C4-2B (cell line): Measurements from ENCODE around the gene COL4A1.

ENCODE experiments used
- H3K27ac ChIP-seq: fragments of 450-650 bp; 2 replicates; pipeline ENCODE4 v1.5.1; 2017
- CTCF ChIP-seq: fragments of 450-650 bp; conservative IDR thresholded peaks from 2 replicates; pipeline ENCODE4 v1.5.1; 2017; ENCODE audit warnings: mild to moderate bottlenecking
- ZFX ChIP-seq: fragments of 450-650 bp; IDR thresholded peaks from 2 replicates; pipeline ENCODE4 v1.6.1; 2017

COL4A1 gene

DNA sequence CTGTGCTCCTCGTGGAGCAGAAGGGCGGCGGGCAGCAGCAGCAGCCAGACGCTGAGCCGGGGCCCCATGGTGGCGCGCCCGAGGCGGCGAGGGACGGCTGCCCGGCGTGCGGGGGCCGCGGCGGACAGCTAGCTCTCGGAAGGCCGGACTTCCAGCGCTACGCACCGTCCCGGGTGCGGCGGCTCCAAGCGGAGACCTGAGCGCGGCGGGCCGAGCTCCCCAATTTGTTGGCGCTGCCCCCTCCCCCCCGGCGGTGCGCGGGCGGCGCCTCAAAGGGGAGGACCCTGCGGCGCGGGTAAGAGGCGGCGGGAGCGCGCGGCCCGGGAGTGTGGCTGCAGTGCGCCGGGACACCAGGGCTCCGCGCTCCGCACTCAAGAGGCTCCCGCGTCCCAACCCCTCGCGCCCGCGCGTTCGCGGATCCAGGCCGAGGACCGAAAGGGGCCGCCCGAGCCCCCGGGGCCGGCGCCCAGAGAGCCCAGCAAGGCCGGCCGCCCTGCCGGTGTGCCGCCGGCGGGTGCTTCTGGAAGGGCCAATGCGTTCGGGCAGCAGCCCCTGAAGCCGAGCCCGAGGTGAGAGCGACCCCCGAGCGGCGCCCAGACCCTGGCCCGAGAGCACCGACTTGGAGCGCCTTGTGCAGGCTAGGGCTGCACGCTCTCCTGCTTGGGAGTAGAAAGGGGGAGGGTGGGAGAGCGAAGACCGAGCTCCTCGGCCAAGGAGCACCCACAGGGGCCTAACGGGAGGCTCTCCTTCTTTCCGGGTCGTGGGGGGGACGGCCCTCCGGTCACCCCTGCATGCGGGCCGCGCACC, at the start of gene COL4A1, which contains the start of gene COL4A2:
TSS of gene COL4A1 (minus strand) at position 198 of the 807 bp plus-strand sequence. CDS start at position 68, 130 bp downstream.
TSS of gene COL4A2 (plus strand) at position 325 of the 807 bp plus-strand sequence. CDS start 620 bp downstream, outside the sequence.
- H3K27ac ChIP-seq, result no peak within 1 kb of the TSS
- TF ChIP-seq CTCF (no peak), ZFX (no peak)

- H3K27ac ChIP-seq, result no peak overlapping the region
- TF ChIP-seq ZFX (no peak), CTCF (no peak)
Observed at GRCh38 chr13:110356362-110356761, 49.4 kb upstream of the COL4A1 start.

DNA sequence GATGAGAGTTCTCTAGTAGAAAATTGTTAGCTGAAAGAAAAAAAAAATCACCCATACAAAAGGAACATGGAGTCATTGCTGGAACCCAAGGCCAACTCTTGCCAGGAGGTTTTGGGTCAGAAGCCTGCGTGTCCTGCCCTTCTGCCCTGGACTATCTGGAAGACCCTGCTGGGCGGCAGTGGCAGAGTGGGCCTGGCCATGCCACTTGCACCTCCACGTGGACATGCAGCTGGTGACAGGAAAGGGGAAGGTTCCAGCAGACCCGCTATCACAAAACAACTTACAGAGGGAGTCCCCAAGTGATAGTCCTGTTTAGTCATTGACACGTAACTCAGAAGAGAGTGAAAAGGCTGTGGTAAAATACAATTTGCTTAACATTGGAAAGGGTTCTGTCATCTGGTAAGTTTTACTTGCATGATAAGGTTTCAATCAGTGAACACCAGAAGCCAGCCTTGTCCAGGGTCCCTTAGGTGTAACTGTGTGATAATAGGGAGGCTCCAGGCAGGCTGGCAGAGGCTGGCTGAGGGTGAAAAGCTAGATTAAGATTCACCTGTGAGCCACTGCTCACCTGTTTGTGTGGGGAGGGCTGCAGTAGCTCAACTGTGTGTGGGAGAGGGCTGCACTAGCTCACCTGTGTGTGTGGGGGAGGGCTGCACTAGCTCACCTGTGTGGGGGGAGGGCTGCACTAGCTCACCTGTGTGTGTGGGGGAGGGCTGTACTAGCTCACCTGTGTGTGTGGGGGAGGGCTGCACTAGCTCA, 47.9 kb upstream of the COL4A1 start:
- TF ChIP-seq ZFX (no peak), CTCF (no peak)

GRCh38 chr13:110354123-110354627, 47.2 kb upstream of the COL4A1 start:
- H3K27ac ChIP-seq, result no peak overlapping the region
- TF ChIP-seq CTCF, result no peak

More for the DNA sequence above, 47.9 kb upstream of the COL4A1 start:
- no peak overlapping the region for H3K27ac ChIP-seq

GRCh38 chr13:110353339-110353977, 46.5 kb upstream of the COL4A1 start:
- TF ChIP-seq ZFX (no peak), CTCF (no peak)
- no peak overlapping the region for H3K27ac ChIP-seq

- TF ChIP-seq CTCF (no peak), ZFX (no peak)
- no peak overlapping the region for H3K27ac ChIP-seq
Observed at GRCh38 chr13:110352735-110353134, 45.8 kb upstream of the COL4A1 start.
